RCC 7860 (cell line): ENCODE results near the gene CLTB.

Source experiments
- DNase-seq: peaks from one replicate; pipeline ENCODE4 v3.0.0-alpha.2; 2015; ENCODE audit warnings: low spot score
- FAIRE-seq: peaks from 2 replicates; lab custom pipeline; 2012; peaks lifted over from hg19 to GRCh38; lab: Jason Lieb, UNC

CLTB gene

GRCh38 chr5:176355400-176356178 is 60.8 kb downstream of the CLTB start:
- DNase-seq (no peak), FAIRE-seq (no peak)

GRCh38 chr5:176353533-176353932 is 62.8 kb downstream of the CLTB start:
- FAIRE-seq (no peak), DNase-seq (no peak)

GRCh38 chr5:176352116-176352878 is 64.0 kb downstream of the CLTB start:
- FAIRE-seq (no peak), DNase-seq (no peak)

- DNase-seq (no peak), FAIRE-seq (no peak)
Measured at GRCh38 chr5:176350416-176350815, 65.9 kb downstream of the CLTB start.

GRCh38 chr5:176342766-176343458 is 73.4 kb downstream of the CLTB start:
- FAIRE-seq (no peak), DNase-seq (no peak)
